GM21447 (cell line): ENCODE data around the gene MYRF.

ENCODE experiments used
- ATAC-seq: cut with Tn5 transposase; IDR thresholded peaks from one replicate; pipeline ENCODE4 v1.9.1; 2021; ENCODE audit not compliant: unreplicated experiment

The MYRF gene

DNA sequence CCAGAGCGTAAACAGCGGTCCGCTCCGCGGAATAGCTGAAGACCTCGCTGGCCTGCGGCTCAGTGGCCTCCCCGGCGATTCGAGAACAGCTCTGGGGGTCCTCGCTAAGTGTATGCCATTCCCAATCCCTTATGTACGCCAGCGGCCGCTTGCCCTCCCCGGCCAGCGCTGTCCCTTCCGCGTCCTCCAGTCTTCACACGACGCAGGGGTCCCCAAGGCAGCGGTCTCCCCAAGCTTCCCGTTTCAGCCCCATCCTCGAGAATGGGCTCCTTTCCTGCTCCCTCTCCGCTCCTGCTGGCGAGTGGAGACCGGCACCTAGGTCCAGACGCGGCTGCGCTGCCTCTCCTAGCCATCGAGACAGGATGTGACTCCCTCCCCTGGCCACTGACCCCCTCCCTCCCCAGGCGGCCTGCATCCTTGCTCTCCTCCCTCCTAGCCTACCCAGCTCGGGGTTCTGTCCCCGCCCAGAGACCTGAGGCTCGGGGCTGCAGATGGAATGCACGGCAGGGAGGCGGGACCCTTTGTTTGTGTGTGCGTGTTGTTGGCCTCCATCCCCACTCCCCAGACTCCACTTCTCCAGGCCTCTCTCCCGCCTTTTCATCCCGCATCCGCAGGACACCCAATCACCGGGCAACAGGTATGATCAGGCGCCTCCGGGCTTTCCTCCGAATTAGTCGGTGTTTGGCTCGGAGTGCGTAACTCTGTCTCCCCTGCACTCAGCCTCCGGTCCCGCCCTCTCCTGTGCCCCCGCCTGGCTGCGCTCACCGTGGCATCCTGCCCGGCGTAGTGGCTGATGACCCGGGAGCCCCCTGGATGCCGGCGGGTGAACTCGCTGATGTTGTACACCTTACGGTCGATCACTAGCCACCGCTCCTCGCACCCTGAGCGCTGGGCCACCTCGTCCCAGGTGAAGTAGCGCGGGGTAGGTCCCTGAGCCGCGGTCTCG lies 63.6 kb downstream of the MYRF start:
- peak; percentile 29 for ATAC-seq

- peak; percentile 60 for ATAC-seq
These were observed 64.5 kb downstream of the MYRF start, which contains the start of gene FADS1 for GRCh38 chr11:61816736-61817455. TSS of gene FADS1 (minus strand) at chr11:61817003. CDS start at chr11:61816929, 74 bp downstream.

DNA sequence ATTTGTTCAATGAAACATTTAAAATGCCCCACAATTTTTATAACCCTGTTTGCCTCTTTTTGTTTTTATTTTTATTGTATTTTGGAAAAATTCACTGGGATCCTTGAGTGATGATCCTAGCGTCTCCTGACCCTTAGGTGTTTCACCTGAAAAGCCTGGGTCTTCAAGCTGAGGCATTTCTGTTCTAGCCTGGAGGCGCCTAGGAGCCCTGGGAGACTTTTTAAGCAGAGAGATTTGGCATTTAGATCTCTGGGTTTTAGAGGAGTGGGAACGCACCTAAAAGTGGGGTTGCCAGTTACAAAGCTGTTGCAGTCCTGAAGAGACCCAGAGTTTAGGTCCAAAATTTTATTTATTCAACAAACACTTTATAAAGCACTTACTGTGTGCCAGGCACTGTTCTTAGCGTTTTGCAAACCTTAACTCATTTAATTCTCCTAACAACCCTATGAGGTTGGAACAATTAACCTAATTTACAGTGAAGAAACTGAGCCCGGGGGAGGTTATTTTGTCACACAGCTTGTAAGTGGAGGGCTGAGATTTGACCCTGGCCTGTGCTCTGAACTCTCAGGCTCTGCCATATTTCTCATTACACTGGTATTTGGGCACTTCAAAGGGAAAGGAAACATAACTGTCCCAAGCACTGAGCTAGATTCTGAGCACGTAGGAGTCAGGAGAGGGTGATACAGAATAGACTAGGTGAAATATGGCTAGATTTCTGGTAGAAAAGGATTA lies 65.2 kb downstream of the MYRF start:
- no peak for ATAC-seq

DNA sequence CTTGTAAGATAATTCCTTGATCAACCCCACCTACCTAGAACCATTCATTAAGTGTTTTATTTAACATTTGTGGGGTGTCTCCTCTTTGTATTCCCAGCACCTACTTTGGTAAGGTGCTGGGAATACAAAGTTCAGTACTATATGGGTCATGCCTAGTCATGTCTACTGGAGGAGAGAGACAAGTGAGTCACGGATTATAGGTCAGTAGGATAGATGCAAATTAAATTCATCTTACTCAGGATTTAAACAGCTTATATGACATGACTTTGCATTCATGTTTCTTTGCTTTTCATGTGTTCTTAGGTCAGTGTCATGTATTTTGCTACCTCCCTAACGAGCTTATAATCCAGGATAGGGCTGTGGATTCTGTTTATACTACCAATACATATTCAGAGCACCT lies 67.7 kb downstream of the MYRF start:
- no peak for ATAC-seq

- ATAC-seq: peak; percentile 10
These were observed 74.6 kb downstream of the MYRF start for GRCh38 chr11:61826930-61827570.

DNA sequence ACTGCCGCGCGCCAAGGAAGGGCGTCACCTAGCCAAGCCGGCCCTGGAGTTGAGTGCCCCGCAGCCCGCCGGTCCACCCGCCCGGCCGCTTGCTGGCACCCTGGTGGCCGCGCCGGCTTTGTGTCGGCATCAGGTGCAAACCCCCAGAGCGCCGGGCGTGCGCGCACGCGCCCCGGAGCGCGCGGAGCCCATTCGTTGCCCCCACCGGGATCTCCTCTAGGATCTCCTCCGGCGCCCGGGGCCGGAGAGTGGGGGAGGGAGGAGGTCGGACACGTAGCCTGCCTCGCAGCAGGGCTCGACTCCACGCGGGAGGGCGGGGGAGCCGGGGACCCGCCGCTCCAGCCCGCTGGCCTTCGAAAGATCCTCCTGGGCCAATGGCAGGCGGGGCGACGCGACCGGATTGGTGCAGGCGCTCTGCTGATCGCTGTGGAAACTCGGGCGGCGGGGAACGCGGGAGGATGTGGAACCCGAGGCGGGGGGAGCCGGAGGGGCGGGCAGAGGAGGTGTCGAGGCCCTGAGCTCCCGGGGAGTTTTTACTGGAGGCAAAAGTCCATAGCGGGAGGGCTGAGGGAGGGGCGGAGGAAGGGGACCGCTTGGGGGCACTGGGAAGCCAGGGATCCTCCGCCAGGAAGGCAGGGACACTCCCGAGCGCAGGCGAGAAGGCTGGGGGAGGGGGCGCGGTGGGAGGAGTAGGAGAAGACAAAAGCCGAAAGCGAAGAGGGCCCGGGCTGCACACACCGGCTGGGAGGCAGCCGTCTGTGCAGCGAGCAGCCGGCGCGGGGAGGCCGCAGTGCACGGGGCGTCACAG lies 75.3 kb downstream of the MYRF start, which contains the start of gene FADS2:
TSS of gene FADS2 (plus strand) at position 730 of the 808 bp plus-strand sequence. CDS start 91 bp downstream, outside the sequence.
- peak; percentile 70 for ATAC-seq

GRCh38 chr11:61828379-61828628 lies 75.9 kb downstream of the MYRF start:
- ATAC-seq: no peak

GRCh38 chr11:61828629-61829407 lies 76.4 kb downstream of the MYRF start:
- ATAC-seq: no peak

- no peak for ATAC-seq
These were observed 77.4 kb downstream of the MYRF start for GRCh38 chr11:61829806-61830205.

- ATAC-seq: no peak
These were observed 78.0 kb downstream of the MYRF start for GRCh38 chr11:61830237-61831105.

DNA sequence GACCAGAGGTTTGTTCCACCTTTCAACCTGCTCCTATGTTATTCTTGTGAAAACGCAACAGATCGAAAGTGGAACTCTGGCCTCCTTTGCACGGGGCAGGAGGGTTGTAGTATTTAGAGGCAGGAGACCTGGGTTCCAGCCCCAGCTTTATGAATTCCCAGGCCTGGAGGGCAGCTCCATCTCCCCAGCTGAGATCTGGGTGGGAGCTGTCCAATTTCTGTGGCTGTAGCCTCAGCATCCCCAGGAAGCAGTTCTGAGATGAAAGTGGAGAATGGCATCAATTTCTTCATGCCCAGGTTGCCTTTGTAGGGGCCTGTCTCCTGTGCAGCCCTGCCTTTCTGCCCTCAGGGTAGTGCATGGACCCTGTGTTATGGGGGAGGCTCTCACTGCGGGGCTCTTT lies 79.8 kb downstream of the MYRF start:
- no peak for ATAC-seq

GRCh38 chr11:61832754-61833153 lies 80.3 kb downstream of the MYRF start:
- ATAC-seq: no peak

DNA sequence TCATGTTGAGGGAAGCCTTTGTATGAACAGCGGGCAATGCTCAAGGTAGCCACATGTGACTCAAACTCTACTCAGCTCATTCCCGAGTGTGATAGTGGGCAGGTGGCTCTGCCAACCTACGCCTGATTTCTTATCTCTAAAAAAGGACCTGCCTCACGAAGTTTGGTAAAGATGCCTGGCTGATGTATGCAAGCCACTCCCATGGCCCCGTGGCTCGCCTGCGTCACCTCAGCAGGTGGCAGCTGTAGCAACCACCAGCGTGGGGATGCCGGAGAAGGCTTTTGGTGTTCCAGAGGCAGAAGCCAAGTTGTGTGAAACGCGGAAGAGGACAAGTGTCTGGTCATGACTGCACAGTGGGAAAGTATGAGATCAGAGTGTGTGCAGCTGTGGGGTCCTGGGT lies 81.0 kb downstream of the MYRF start:
- no peak for ATAC-seq

- no peak for ATAC-seq
These were observed 81.5 kb downstream of the MYRF start for GRCh38 chr11:61833926-61834277.

DNA sequence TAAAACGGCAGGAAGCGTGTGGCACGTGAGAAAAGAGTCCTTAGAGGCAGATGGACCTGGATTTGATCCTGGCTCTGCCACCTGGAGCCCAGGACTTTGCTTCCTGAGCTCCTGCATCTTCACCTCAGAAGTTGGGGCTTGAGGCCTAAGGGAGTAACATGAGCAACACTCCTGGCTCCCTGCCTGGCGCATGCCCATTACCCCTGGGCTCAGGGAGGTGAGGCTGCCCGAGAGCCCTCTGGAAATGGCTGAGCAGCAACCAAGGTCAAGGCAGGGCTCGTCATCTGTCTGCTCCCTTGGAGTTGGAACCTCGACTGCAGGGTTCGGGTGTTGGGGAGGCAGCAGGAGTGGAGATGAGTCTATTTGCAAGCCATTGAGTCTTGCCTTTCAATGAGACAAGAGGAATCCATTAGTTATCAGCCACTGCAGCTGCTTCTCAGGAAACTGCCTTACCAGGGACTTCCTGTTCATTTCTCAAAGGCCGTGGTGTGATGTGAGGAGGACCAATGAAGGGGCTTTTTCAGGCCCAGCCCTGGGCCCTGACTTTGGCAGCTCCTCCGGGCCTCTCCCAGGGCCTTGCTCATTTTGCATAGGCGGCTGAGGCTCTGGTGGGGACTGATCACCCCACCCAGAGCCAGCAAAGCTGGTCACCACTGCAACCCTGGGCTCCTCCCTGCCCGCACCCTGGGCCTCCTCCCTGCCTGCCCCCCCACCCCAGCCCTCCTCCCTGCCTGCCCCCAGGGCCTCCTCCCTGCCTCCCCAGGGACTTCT lies 82.0 kb downstream of the MYRF start:
- ATAC-seq: peak; percentile 90

- ATAC-seq: no peak
These were observed 83.8 kb downstream of the MYRF start for GRCh38 chr11:61836193-61836592.

- ATAC-seq: no peak
These were observed 85.1 kb downstream of the MYRF start for GRCh38 chr11:61837411-61838005.
